Tibial nerve (tissue), 4 donors: ENCODE results near the gene SRRM2.

Source experiments
- EP300 ChIP-seq, 2 donors: sonication (generic); formaldehyde crosslinking; IDR thresholded peaks; one replicate each; pipeline ENCODE4 v1.6.1; 2017; ENCODE audit warnings: antibody characterized with exemption in 2 of 2, mild to moderate bottlenecking in 1 of 2
- POLR2A ChIP-seq, 2 donors: fragments of 450-650 bp; IDR thresholded peaks; one replicate each; pipeline ENCODE4 v1.6.1; 2017; ENCODE audit warnings: antibody characterized with exemption in 2 of 2, mild to moderate bottlenecking in 2 of 2, moderate library complexity in 2 of 2
- TF ChIP-seq, protein P1 (sequence below), 5 experiments: fragments of 200-600 bp in 3 of 5; fragments of 450-650 bp in 2 of 5; sonication (generic) in 3 of 5; IDR thresholded peaks; one replicate each; pipeline ENCODE4 v1.5.1; 2016 to 2019; ENCODE audit warnings: antibody characterized with exemption in 5 of 5, mild to moderate bottlenecking in 3 of 5, moderate library complexity in 2 of 5

DNA sequence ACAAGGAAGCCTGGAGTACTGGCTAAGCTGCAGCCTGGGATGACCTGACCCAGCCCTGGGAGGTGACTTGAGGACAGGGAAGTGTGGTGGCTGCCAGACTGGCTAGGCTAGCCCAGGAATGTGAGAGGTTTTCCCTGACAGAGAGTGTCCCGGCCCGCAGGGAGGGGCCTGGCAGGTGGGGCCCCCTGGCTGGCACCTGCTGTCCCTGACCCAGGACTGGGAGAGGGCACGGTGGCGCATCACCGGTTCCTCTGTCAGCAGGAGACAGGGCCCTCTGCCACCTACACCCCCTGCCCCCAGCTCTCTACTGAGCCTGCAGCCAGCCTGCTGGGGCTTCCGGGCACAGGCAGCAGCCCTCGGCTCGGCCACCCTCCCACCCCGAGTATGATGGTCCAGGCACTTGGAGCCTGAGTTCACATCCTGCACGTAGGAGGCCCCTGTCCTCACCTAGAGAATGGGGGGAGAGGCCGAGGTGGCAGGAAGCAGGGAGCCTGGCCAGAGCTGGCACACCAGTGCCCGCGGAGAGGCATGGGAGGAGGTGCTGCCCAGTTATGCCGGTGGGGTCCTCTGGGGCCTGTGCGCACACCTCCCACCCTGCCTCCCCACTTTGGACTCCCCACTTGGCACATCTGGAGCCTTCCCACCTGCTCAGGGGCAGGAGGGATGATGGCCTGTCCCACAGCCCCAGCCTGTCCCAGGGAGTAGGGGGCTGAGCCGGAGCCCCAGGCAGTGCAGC is 32.9 kb upstream of the SRRM2 start:
- TF ChIP-seq, protein P1, sequence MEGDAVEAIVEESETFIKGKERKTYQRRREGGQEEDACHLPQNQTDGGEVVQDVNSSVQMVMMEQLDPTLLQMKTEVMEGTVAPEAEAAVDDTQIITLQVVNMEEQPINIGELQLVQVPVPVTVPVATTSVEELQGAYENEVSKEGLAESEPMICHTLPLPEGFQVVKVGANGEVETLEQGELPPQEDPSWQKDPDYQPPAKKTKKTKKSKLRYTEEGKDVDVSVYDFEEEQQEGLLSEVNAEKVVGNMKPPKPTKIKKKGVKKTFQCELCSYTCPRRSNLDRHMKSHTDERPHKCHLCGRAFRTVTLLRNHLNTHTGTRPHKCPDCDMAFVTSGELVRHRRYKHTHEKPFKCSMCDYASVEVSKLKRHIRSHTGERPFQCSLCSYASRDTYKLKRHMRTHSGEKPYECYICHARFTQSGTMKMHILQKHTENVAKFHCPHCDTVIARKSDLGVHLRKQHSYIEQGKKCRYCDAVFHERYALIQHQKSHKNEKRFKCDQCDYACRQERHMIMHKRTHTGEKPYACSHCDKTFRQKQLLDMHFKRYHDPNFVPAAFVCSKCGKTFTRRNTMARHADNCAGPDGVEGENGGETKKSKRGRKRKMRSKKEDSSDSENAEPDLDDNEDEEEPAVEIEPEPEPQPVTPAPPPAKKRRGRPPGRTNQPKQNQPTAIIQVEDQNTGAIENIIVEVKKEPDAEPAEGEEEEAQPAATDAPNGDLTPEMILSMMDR (IDR thresholded peaks at IDR 0.05) = no peak
- TF ChIP-seq POLR2A (IDR thresholded peaks at IDR 0.05) (no peak), EP300 (IDR thresholded peaks at IDR 0.05) (no peak)
